HCT116 (cell line): Measurements from ENCODE around the gene MBL2. TPM values are rescaled to one million over a fixed set of nuclear protein-coding genes. Genes with fewer than 3 reads are reported as not detected.

Source experiments
- ATAC-seq: fragments of 200-7000 bp; cut with Tn5 transposase; 2 replicates; pipeline ENCODE4 v1.9.1; 2020; ENCODE audit warnings: mild to moderate bottlenecking, moderate library complexity
- BruUV-seq: library from RNA; stranded (reverse); fragments of 400-500 nt; replicated peaks from 2 replicates; lab custom pipeline; 2021; lab: Mats Ljungman, UMichigan
- CTCF ChIA-PET: fragments of 300-600 bp; sonication (Branson Sonifier 250); formaldehyde crosslinking; loops from one replicate; lab custom pipeline; 2021; ENCODE audit warnings: antibody characterized with exemption; lab: Charles Lee
- POLR2A ChIA-PET: fragments of 300-600, 350-600 bp; sonication (Branson Sonifier 250); formaldehyde crosslinking; loops from one replicate; lab custom pipeline; 2021; ENCODE audit warnings: antibody characterized with exemption; lab: Charles Lee
- RAD21 ChIA-PET, 2 experiments: fragments of 300-600 bp; sonication (Branson Sonifier 250); formaldehyde crosslinking; loops; one replicate each; lab custom pipeline; 2023; ENCODE audit warnings: low total read pairs in 2 of 2; ENCODE audit not compliant: uncharacterized antibody in 2 of 2, unreplicated experiment in 2 of 2, low non-redundant PET in 1 of 2; lab: Charles Lee
- DNase-seq: peaks from one replicate; pipeline ENCODE4 v3.0.0-alpha.2; 2010; ENCODE audit warnings: low read depth, low spot score
- H2AFZ ChIP-seq: fragments of 200-600 bp; shearing (Covaris generic), sonication (generic); 2 replicates; pipeline ENCODE4 v1.6.1; 2017; ENCODE audit warnings: low read depth, mixed run types, mixed read lengths, antibody characterized with exemption, low read length; ENCODE audit not compliant: poor library complexity, severe bottlenecking
- H3K27ac ChIP-seq: 2 replicates; pipeline ENCODE4 v1.5.1; 2012; ENCODE audit warnings: low read depth, low read length
- H3K27me3 ChIP-seq: fragments of 200-600 bp; sonication (generic); 2 replicates; pipeline ENCODE4 v1.6.1; 2016; ENCODE audit warnings: mixed run types, low read length, mixed read lengths; ENCODE audit not compliant: insufficient read depth
- H3K36me3 ChIP-seq, 2 experiments: fragments of 200-500 bp in 1 of 2; fragments of 200-600 bp in 1 of 2; sonication (Bioruptor generic) in 1 of 2; sonication (generic) in 1 of 2; 2 replicates each; pipeline versions ENCODE4 v1.5.1 to v1.6.1; 2014 to 2016; ENCODE audit warnings: low read length in 2 of 2, inconsistent platforms in 1 of 2, mixed read lengths in 1 of 2, mixed run types in 1 of 2; ENCODE audit not compliant: insufficient read depth in 2 of 2, control insufficient read depth in 1 of 2
- H3K4me1 ChIP-seq, 2 experiments: fragments of 200-600 bp in 1 of 2; sonication (generic) in 1 of 2; 2 replicates each; pipeline versions ENCODE4 v1.5.1 to v1.6.1; 2012 to 2017; ENCODE audit warnings: low read length in 2 of 2, inconsistent platforms in 1 of 2, mild to moderate bottlenecking in 1 of 2, mixed read lengths in 1 of 2, mixed run types in 1 of 2, moderate library complexity in 1 of 2; ENCODE audit not compliant: insufficient read depth in 2 of 2, control insufficient read depth in 1 of 2
- H3K4me2 ChIP-seq: fragments of 200-600 bp; sonication (generic); 2 replicates; pipeline ENCODE4 v1.6.1; 2017; ENCODE audit warnings: mixed run types, low read length, mixed read lengths
- H3K4me3 ChIP-seq, 2 experiments: fragments of 200-600 bp in 1 of 2; sonication (generic) in 1 of 2; replicated peaks in 1 of 2; 2 replicates each; pipeline ENCODE4 v1.5.1; 2011 to 2016; ENCODE audit warnings: low read length in 2 of 2, control low read depth in 1 of 2, low read depth in 1 of 2, mild to moderate bottlenecking in 1 of 2, mixed read lengths in 1 of 2, mixed run types in 1 of 2
- H3K79me2 ChIP-seq: fragments of 200-600 bp; sonication (generic); 2 replicates; pipeline ENCODE4 v1.6.1; 2017; ENCODE audit warnings: mild to moderate bottlenecking, mixed run types, low read length, moderate library complexity, mixed read lengths; ENCODE audit not compliant: insufficient read depth
- H3K9ac ChIP-seq: fragments of 200-600 bp; sonication (generic); 2 replicates; pipeline ENCODE4 v1.6.1; 2016; ENCODE audit warnings: low read length, mixed read lengths
- H3K9me2 ChIP-seq: fragments of 200-600 bp; sonication (generic), shearing (Covaris generic); 2 replicates; pipeline ENCODE4 v1.6.1; 2017; ENCODE audit warnings: mixed run types, mild to moderate bottlenecking, moderate library complexity; ENCODE audit not compliant: insufficient read depth
- H3K9me3 ChIP-seq, 2 experiments: fragments of 200-500 bp in 1 of 2; fragments of 200-600 bp in 1 of 2; sonication (Bioruptor generic) in 1 of 2; sonication (generic) in 1 of 2; 2 replicates each; pipeline ENCODE4 v1.6.1; 2014 to 2017; ENCODE audit warnings: low read length in 2 of 2, mixed read lengths in 2 of 2, inconsistent platforms in 1 of 2, low read depth in 1 of 2, mild to moderate bottlenecking in 1 of 2, mixed run types in 1 of 2, moderate library complexity in 1 of 2; ENCODE audit not compliant: control insufficient read depth in 1 of 2, insufficient read depth in 1 of 2
- H4K20me1 ChIP-seq: fragments of 200-600 bp; sonication (generic), shearing (Covaris generic); 2 replicates; pipeline ENCODE4 v1.6.1; 2017; ENCODE audit warnings: mixed run types, mild to moderate bottlenecking, moderate library complexity; ENCODE audit not compliant: insufficient read depth
- CBX3 ChIP-seq: IDR thresholded peaks from 2 replicates; pipeline ENCODE4 v1.6.1; 2012; ENCODE audit warnings: low read depth
- CEBPB ChIP-seq: IDR thresholded peaks from 2 replicates; pipeline ENCODE4 v1.6.1; 2012; ENCODE audit warnings: low read depth
- EGR1 ChIP-seq: IDR thresholded peaks from 2 replicates; pipeline ENCODE4 v1.6.1; 2012; ENCODE audit warnings: low read depth
- EZH2 ChIP-seq: fragments of 200-600 bp; sonication (generic); IDR thresholded peaks from 2 replicates; pipeline ENCODE4 v1.6.1; 2017; ENCODE audit warnings: antibody characterized with exemption, mixed run types
- EZH2phosphoT487 ChIP-seq: fragments of 200-600 bp; IDR thresholded peaks from 2 replicates; pipeline ENCODE4 v1.6.1; 2018; ENCODE audit warnings: antibody characterized with exemption, borderline replicate concordance
- FOSL1 ChIP-seq: IDR thresholded peaks from 2 replicates; pipeline ENCODE4 v1.6.1; 2012; ENCODE audit warnings: low read depth
- JUND ChIP-seq: IDR thresholded peaks from 2 replicates; pipeline ENCODE4 v1.6.1; 2012
- POLR2A ChIP-seq: IDR thresholded peaks from 2 replicates; pipeline ENCODE4 v1.7.0; 2011; ENCODE audit warnings: borderline replicate concordance; ENCODE audit not compliant: insufficient read depth, insufficient read length; ENCODE audit errors: extremely low read depth
- RAD21 ChIP-seq: IDR thresholded peaks from 2 replicates; pipeline ENCODE4 v1.6.1; 2012; ENCODE audit warnings: low read depth, mild to moderate bottlenecking
- SIN3A ChIP-seq: IDR thresholded peaks from 2 replicates; pipeline ENCODE4 v1.6.1; 2012; ENCODE audit warnings: low read depth
- SP1 ChIP-seq: IDR thresholded peaks from 2 replicates; pipeline ENCODE4 v1.6.1; 2012; ENCODE audit warnings: low read depth
- SRF ChIP-seq: IDR thresholded peaks from 2 replicates; pipeline ENCODE4 v1.6.1; 2012; ENCODE audit warnings: low read depth
- YY1 ChIP-seq: IDR thresholded peaks from 2 replicates; pipeline ENCODE4 v1.6.1; 2011; ENCODE audit warnings: low read length, low read depth, moderate library complexity, mild to moderate bottlenecking; ENCODE audit not compliant: insufficient replicate concordance; ENCODE audit errors: extremely low read depth
- ZNF274 ChIP-seq: fragments of 200-500 bp; sonication (Bioruptor generic); IDR thresholded peaks from 2 replicates; pipeline ENCODE4 v1.6.1; 2014; ENCODE audit warnings: mild to moderate bottlenecking, low read depth, low read length, inconsistent platforms
- intact Hi-C: fragments of 100-400 bp; cut with micrococcal nuclease; formaldehyde crosslinking; loops from 2 replicates; pipeline ENCODE4 v1.10.0; 2022
- total RNA-seq: library from RNA; stranded (reverse); gene quantifications from one replicate; pipeline ENCODE4 v1.2.1, GENCODE V29; 2021; ENCODE audit not compliant: unreplicated experiment
- TF ChIP-seq, protein P1 (sequence below): IDR thresholded peaks from 2 replicates; pipeline ENCODE4 v1.6.1; 2012
- TF ChIP-seq, protein P2 (sequence below): IDR thresholded peaks from 2 replicates; pipeline ENCODE4 v1.6.1; 2011; ENCODE audit warnings: mild to moderate bottlenecking, low read length, moderate library complexity; ENCODE audit not compliant: insufficient replicate concordance; ENCODE audit errors: extremely low read depth
- TF ChIP-seq, protein P3 (sequence below): IDR thresholded peaks from 2 replicates; pipeline ENCODE4 v1.6.1; 2012
- TF ChIP-seq, protein P4 (sequence below), 3 experiments: fragments of 200-600 bp in 1 of 3; sonication (generic) in 1 of 3; IDR thresholded peaks in 2 of 3; conservative IDR thresholded peaks in 1 of 3; 2 replicates each; pipeline ENCODE4 v1.5.1; 2012 to 2017; ENCODE audit warnings: low read depth in 2 of 3, low read length in 2 of 3, antibody characterized with exemption in 1 of 3, borderline replicate concordance in 1 of 3, control low read depth in 1 of 3, mild to moderate bottlenecking in 1 of 3, mixed read lengths in 1 of 3, mixed run types in 1 of 3, moderate library complexity in 1 of 3; ENCODE audit not compliant: insufficient read depth in 1 of 3

Gene MBL2
- total RNA-seq, 1 experiment from 2014 or later: not detected

DNA sequence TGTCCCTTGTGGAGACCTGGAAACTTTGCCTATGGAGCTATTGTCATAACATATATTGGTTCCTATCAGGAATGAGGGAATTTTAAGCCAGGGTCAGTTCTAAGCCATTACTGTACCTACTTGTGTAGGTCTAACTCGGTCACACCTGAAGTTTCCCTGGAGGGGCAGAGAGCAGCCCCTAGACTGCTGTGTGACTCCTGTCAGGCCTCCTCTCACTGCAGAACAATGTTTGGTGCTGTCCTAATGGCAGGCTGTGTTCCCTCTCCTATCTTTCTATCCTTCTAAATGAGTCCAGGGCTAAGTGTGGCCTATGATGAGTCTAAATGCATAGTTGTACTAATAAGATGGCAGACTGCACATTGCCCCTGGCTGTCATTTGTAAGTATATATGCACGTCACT is 14.2 kb downstream of the MBL2 start:
- Histone ChIP-seq H3K27me3 (no peaks in the 10 kb centered on the region; the same call in 1 of the 2 replicates), H3K4me2 (no peak overlapping the region), H3K79me2 (no peaks in the 10 kb centered on the region), H3K9me2 (no peaks in the 10 kb centered on the region), H3K36me3 (no peaks in the 10 kb centered on the region), H3K9ac (no peak overlapping the region), H4K20me1 (no peaks in the 10 kb centered on the region), H2AFZ (no peak overlapping the region), H3K4me3 (no peak overlapping the region), H3K4me1 (no peaks in the 10 kb centered on the region), H3K9me3 (no peaks in the 10 kb centered on the region), H3K27ac (no peak overlapping the region)
- ATAC-seq (no peak), DNase-seq (no peak)
- BruUV-seq: no TSS peak
- no peak for TF ChIP-seq EGR1
- TF ChIP-seq SRF: no peak
- no peak for TF ChIP-seq EZH2phosphoT487
- TF ChIP-seq SIN3A: no peak
- TF ChIP-seq SP1: no peak
- TF ChIP-seq EZH2: no peak
- ChIA-PET RAD21 (no interaction called here), POLR2A (no interaction called here), CTCF (no interaction called here)
- intact Hi-C loops: no loop called here

DNA sequence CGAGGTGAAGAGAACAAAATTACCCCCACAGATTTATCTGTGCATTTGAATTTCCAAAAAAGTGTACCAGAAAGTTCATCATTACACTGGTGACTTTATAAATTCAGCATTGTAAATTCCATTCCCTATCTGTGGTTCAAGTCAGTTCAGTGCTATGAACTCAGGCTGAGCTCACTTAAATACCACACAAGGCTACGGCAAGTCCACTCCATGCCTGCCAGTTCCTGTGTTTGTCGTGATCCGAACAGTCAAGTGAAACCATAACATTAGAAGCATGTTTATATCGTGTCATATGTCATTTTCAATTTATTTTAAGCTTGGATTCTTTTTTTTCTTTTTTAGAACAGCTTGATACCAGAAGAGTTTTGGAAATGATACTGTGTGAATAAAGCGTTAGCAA is 14.8 kb downstream of the MBL2 start:
- TF ChIP-seq, protein P1, sequence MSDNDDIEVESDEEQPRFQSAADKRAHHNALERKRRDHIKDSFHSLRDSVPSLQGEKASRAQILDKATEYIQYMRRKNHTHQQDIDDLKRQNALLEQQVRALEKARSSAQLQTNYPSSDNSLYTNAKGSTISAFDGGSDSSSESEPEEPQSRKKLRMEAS: no peak
- no peak for TF ChIP-seq CEBPB
- TF ChIP-seq SP1: no peak
- no peak for TF ChIP-seq JUND
- no peak for TF ChIP-seq YY1
- no peak for TF ChIP-seq EGR1
- TF ChIP-seq RAD21: no peak
- TF ChIP-seq CBX3: no peak
- TF ChIP-seq, protein P2, sequence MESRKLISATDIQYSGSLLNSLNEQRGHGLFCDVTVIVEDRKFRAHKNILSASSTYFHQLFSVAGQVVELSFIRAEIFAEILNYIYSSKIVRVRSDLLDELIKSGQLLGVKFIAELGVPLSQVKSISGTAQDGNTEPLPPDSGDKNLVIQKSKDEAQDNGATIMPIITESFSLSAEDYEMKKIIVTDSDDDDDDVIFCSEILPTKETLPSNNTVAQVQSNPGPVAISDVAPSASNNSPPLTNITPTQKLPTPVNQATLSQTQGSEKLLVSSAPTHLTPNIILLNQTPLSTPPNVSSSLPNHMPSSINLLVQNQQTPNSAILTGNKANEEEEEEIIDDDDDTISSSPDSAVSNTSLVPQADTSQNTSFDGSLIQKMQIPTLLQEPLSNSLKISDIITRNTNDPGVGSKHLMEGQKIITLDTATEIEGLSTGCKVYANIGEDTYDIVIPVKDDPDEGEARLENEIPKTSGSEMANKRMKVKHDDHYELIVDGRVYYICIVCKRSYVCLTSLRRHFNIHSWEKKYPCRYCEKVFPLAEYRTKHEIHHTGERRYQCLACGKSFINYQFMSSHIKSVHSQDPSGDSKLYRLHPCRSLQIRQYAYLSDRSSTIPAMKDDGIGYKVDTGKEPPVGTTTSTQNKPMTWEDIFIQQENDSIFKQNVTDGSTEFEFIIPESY: no peak
- TF ChIP-seq, protein P3, sequence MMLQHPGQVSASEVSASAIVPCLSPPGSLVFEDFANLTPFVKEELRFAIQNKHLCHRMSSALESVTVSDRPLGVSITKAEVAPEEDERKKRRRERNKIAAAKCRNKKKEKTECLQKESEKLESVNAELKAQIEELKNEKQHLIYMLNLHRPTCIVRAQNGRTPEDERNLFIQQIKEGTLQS: no peak
- no peak for TF ChIP-seq FOSL1
- TF ChIP-seq POLR2A: no peak
- TF ChIP-seq ZNF274: no peak
- TF ChIP-seq SIN3A: no peak
- no peak for TF ChIP-seq SRF
- TF ChIP-seq, protein P4, sequence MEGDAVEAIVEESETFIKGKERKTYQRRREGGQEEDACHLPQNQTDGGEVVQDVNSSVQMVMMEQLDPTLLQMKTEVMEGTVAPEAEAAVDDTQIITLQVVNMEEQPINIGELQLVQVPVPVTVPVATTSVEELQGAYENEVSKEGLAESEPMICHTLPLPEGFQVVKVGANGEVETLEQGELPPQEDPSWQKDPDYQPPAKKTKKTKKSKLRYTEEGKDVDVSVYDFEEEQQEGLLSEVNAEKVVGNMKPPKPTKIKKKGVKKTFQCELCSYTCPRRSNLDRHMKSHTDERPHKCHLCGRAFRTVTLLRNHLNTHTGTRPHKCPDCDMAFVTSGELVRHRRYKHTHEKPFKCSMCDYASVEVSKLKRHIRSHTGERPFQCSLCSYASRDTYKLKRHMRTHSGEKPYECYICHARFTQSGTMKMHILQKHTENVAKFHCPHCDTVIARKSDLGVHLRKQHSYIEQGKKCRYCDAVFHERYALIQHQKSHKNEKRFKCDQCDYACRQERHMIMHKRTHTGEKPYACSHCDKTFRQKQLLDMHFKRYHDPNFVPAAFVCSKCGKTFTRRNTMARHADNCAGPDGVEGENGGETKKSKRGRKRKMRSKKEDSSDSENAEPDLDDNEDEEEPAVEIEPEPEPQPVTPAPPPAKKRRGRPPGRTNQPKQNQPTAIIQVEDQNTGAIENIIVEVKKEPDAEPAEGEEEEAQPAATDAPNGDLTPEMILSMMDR (IDR thresholded peaks at IDR 0.05 in 2 of 3, conservative IDR thresholded peaks at IDR 0.05 in 1 of 3; ENCODE audit: borderline replicate concordance in 1 of 3, insufficient read depth in 1 of 3, low read depth in 2 of 3, low read length in 2 of 3): no peak
- no peaks in the 10 kb centered on the region for H4K20me1 ChIP-seq
- no peak overlapping the region for H3K9ac ChIP-seq
- no peaks in the 10 kb centered on the region for H3K9me2 ChIP-seq
- H2AFZ ChIP-seq: no peak overlapping the region
- no peaks in the 10 kb centered on the region for H3K9me3 ChIP-seq
- H3K27me3 ChIP-seq: no peaks in the 10 kb centered on the region; the same call in 1 of the 2 replicates
- DNase-seq: no peak
- no peaks in the 10 kb centered on the region for H3K79me2 ChIP-seq
- no peak overlapping the region for H3K27ac ChIP-seq
- no peak for ATAC-seq
- no TSS peak for BruUV-seq
- CTCF ChIA-PET: no interaction called here
- H3K36me3 ChIP-seq: no peaks in the 10 kb centered on the region
- intact Hi-C loops: no loop called here
- H3K4me2 ChIP-seq: no peak overlapping the region
- H3K4me1 ChIP-seq: no peaks in the 10 kb centered on the region
- POLR2A ChIA-PET: no interaction called here
- RAD21 ChIA-PET: no interaction called here
- H3K4me3 ChIP-seq: no peak overlapping the region
